CD4-positive, alpha-beta memory T cell (primary cell): Measurements from ENCODE around the gene TRIM7. TPM values are rescaled to one million over a fixed set of nuclear protein-coding genes. Genes with fewer than 3 reads are reported as not detected.
A peak's percentile ranks its signal among the peaks of the same experiment; 100 is the strongest.

Experiments used
- CTCF ChIA-PET: fragments of 350-600 bp; sonication (Branson Sonifier 250); formaldehyde crosslinking; loops from one replicate; lab custom pipeline; 2021; ENCODE audit warnings: inconsistent platforms; ENCODE audit not compliant: partially characterized antibody; lab: Charles Lee
- POLR2A ChIA-PET: fragments of 350-600 bp; sonication (Branson Sonifier 250); formaldehyde crosslinking; loops from one replicate; lab custom pipeline; 2021; ENCODE audit not compliant: partially characterized antibody; lab: Charles Lee
- DNase-seq, 5 donors: peaks; one replicate each; pipeline versions ENCODE4 v3.0.0 to v3.0.0-alpha.2; 2020 to 2022; ENCODE audit warnings: mixed read lengths in 1 of 5
- H3K27ac ChIP-seq: one replicate; pipeline ENCODE4 v1.7.0; 2013; ENCODE audit warnings: low read depth, low read length
- H3K27me3 ChIP-seq: 2 replicates; pipeline ENCODE4 v1.7.0; 2013; ENCODE audit warnings: mild to moderate bottlenecking, low read length, moderate library complexity; ENCODE audit not compliant: insufficient read depth
- H3K36me3 ChIP-seq: 2 replicates; pipeline ENCODE4 v1.7.0; 2013; ENCODE audit warnings: mild to moderate bottlenecking, low read length, moderate library complexity; ENCODE audit not compliant: insufficient read depth
- H3K4me1 ChIP-seq: 2 replicates; pipeline ENCODE4 v1.7.0; 2013; ENCODE audit warnings: mild to moderate bottlenecking, low read length, moderate library complexity; ENCODE audit not compliant: insufficient read depth
- H3K4me3 ChIP-seq, 2 donors: one replicate each; pipeline ENCODE4 v1.7.0; 2013; ENCODE audit warnings: low read length in 2 of 2, mild to moderate bottlenecking in 1 of 2
- H3K9me3 ChIP-seq, 2 donors: one replicate each; pipeline ENCODE4 v1.7.0; 2013; ENCODE audit warnings: low read length in 2 of 2, control low read depth in 1 of 2; ENCODE audit not compliant: control insufficient read depth in 1 of 2
- H3K27ac Mint-ChIP-seq, 7 donors: one replicate each; pipeline ENCODE4 v1.8.0; 2020 to 2021; ENCODE audit warnings: mixed read lengths in 7 of 7, mild to moderate bottlenecking in 6 of 7, inconsistent platforms in 3 of 7, moderate library complexity in 3 of 7
- H3K27me3 Mint-ChIP-seq, 2 donors: one replicate each; pipeline ENCODE4 v1.8.0; 2020 to 2021; ENCODE audit warnings: mixed read lengths in 2 of 2
- H3K36me3 Mint-ChIP-seq, 2 donors: one replicate each; pipeline ENCODE4 v1.8.0; 2020 to 2021; ENCODE audit warnings: mixed read lengths in 2 of 2, inconsistent platforms in 1 of 2, mild to moderate bottlenecking in 1 of 2
- H3K4me1 Mint-ChIP-seq, 4 donors: one replicate each; pipeline ENCODE4 v1.8.0; 2020 to 2021; ENCODE audit warnings: mixed read lengths in 4 of 4, mild to moderate bottlenecking in 1 of 4
- H3K4me3 Mint-ChIP-seq, 8 donors: one replicate each; pipeline ENCODE4 v1.8.0; 2020 to 2021; ENCODE audit warnings: mixed read lengths in 8 of 8, mild to moderate bottlenecking in 7 of 8, moderate library complexity in 6 of 8, inconsistent platforms in 3 of 8
- H3K9me3 Mint-ChIP-seq, 8 donors: one replicate each; pipeline ENCODE4 v1.8.0; 2020 to 2021; ENCODE audit warnings: mixed read lengths in 8 of 8, mild to moderate bottlenecking in 5 of 8, inconsistent platforms in 3 of 8, moderate library complexity in 1 of 8
- intact Hi-C: fragments of 100-400 bp; cut with micrococcal nuclease; formaldehyde crosslinking; loops from one replicate; pipeline ENCODE4 v1.15.1; 2023
- polyA plus RNA-seq, 2 donors: library from polyadenylated mRNA; unstranded; fragments of 300-500 nt; fragmentation: Illumina TruSeq; gene quantifications; one replicate each; pipeline ENCODE4 v1.2.3, GENCODE V29; 2021
- total RNA-seq, 2 experiments: library from RNA; stranded (reverse); gene quantifications; one replicate each; pipeline ENCODE4 v1.2.3, GENCODE V29; 2021

Gene TRIM7
- total and polyA plus RNA-seq, 4 experiments from 2014 or later: 0.63 to 4.2 (median 2.0) TPM

DNA sequence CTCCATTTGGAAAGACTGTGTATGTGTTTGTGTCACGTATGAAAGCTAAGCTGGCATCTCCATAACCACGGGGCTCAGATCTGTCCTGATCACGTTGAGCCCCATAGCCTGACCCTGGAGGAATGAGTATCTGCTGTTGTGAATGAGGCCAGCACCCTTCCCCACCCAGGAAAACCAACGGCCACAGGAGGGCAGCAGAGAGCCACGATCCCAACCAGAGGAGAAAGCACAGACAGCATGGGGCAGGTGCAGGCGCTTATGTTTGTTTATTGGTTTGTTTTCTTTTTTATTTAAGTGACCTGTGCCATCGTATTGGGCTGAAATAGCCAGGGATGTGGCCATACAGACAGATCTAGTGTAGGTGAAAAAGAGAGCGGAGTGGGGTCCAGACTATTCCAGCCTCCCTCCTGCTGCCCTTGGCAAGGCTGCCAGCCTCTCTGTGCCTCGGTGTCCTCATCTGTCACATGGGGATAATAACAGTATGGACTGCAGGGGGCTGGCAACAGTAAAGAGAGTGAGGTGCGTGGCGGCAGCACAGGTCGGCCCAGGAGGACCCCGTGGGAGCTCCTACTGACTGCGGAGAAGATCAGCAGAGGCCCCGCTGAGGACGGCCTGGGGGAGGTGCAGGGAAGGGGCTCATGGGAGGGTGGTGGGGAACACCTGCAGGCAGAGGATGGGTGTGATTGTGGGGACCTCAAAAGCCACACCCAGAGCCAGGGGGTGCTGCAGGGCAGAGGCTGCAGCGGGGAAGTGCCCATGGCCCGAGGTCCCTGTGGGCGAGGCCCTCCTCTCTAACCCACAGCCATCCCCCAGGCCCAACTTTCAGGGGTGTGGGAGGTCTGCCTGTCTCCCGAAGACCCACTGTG, 45.5 kb downstream of the TRIM7 start:
- peak overlapping the region; percentile 74 to 89 (median 84) for H3K4me3 Mint-ChIP-seq
- peak; percentile 82 to 89 (median 87) for DNase-seq
- Histone ChIP-seq H3K36me3 (no peaks in the 10 kb centered on the region), H3K9me3 (no peaks in the 10 kb centered on the region), H3K4me1 (peaks cover 23% of the 10 kb centered on the region), H3K27ac (peak overlapping the region; percentile 90), H3K27me3 (peaks cover 4% of the 10 kb centered on the region), H3K4me3 (peak overlapping the region in 1 of 2 donors; percentile 66)
- H3K9me3 Mint-ChIP-seq: peaks cover 0 to 9% (median 1%) of the 10 kb centered on the region in 8 donors
- H3K36me3 Mint-ChIP-seq: peaks cover 0 to 2% of the 10 kb centered on the region in 2 donors
- H3K27me3 Mint-ChIP-seq: peaks cover 7 to 25% of the 10 kb centered on the region in 2 donors
- peak overlapping the region; percentile 94 to 99 (median 97) for H3K27ac Mint-ChIP-seq
- ChIA-PET CTCF (interaction anchor here (0.8 to 2.5 kb wide), 6 partner anchors 9 to 375 kb away, joined by 3 to 11 read pairs (median 4); partner anchors contain the start of gene TRIM52), POLR2A (interaction anchor here (0.9 to 1.8 kb wide), 6 partner anchors 11 to 356 kb away, joined by 3 to 7 read pairs (median 3); partner anchors contain the start of genes TRIM41 and TRIM52)
- H3K4me1 Mint-ChIP-seq: peaks cover 12 to 35% (median 21%) of the 10 kb centered on the region in 4 donors
- intact Hi-C loops: loop anchor here (1.0 to 5.0 kb wide), 4 partner anchors 23 to 375 kb away; partner anchors contain the start of gene MGAT1

DNA sequence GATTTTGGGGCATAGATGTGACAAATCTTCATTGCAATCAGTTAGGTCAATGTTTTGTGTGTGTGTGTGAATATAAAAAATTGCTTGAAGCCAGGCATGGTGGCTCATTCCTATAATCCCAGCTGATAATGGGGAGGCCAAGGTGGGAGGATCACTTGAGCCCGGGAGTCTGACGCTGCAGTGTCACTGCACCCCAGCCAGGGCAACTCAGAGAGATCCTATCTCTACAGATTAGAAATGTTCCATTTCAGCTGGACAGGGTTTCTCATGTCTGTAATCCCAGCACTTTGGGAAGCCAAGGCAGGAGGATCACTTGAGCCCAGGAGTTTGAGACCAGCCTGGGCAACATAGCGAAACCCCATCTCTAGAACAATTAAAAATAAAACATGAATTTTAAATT, 46.1 kb downstream of the TRIM7 start:
- no peak overlapping the region for H3K27ac ChIP-seq
- peaks cover 0 to 4% (median under 1%) of the 10 kb centered on the region in 8 donors for H3K9me3 Mint-ChIP-seq
- no peaks in the 10 kb centered on the region for H3K27me3 ChIP-seq
- H3K4me1 ChIP-seq: peaks cover 25% of the 10 kb centered on the region
- no peak overlapping the region for H3K4me3 ChIP-seq
- ChIA-PET CTCF (interaction anchor here (1.4 to 2.5 kb wide), 3 partner anchors 14 to 374 kb away, joined by 3 to 11 read pairs (median 4); no protein-coding TSS in a partner anchor), POLR2A (no interaction called here)
- H3K27ac Mint-ChIP-seq: peak overlapping the region in 5 of 7 donors; percentile 22 to 97 (median 92)
- H3K9me3 ChIP-seq: no peaks in the 10 kb centered on the region
- intact Hi-C loops: loop anchor here (1.0 to 5.0 kb wide), 4 partner anchors 24 to 375 kb away; partner anchors contain the start of gene MGAT1
- H3K27me3 Mint-ChIP-seq: peaks cover 7 to 28% of the 10 kb centered on the region in 2 donors
- H3K4me3 Mint-ChIP-seq: peak overlapping the region in 1 of 8 donors; percentile 74
- no peaks in the 10 kb centered on the region for H3K36me3 ChIP-seq
- no peak for DNase-seq
- peaks cover 0 to 2% of the 10 kb centered on the region in 2 donors for H3K36me3 Mint-ChIP-seq
- H3K4me1 Mint-ChIP-seq: peaks cover 14 to 34% (median 21%) of the 10 kb centered on the region in 4 donors

- POLR2A ChIA-PET: no interaction called here
- Histone ChIP-seq H3K36me3 (no peaks in the 10 kb centered on the region), H3K4me3 (no peak overlapping the region), H3K4me1 (peaks cover 25% of the 10 kb centered on the region), H3K27me3 (no peaks in the 10 kb centered on the region), H3K9me3 (no peaks in the 10 kb centered on the region), H3K27ac (no peak overlapping the region)
- CTCF ChIA-PET: interaction anchor here (0.8 kb wide), 1 partner anchor 372 kb away, joined by 3 read pairs; no protein-coding TSS in a partner anchor
- intact Hi-C loops: loop anchor here (5.0 kb wide), 1 partner anchor 354 kb away; the partner anchor contains the start of gene MGAT1
- Mint-ChIP-seq H3K27ac (no peak overlapping the region), H3K27me3 (peaks cover 4 to 17% of the 10 kb centered on the region in 2 donors), H3K36me3 (no peaks in the 10 kb centered on the region), H3K4me1 (peaks cover 12 to 21% (median 16%) of the 10 kb centered on the region in 4 donors), H3K9me3 (peaks cover 0 to 2% (median 0%) of the 10 kb centered on the region in 8 donors), H3K4me3 (no peak overlapping the region)
- DNase-seq: no peak
These were observed 48.2 kb downstream of the TRIM7 start for GRCh38 chr5:181156758-181157157.

- H3K4me1 ChIP-seq: peaks cover 4% of the 10 kb centered on the region
- H3K27me3 Mint-ChIP-seq: peaks cover 13 to 24% of the 10 kb centered on the region in 2 donors
- POLR2A ChIA-PET: no interaction called here
- intact Hi-C loops: no loop called here
- no peaks in the 10 kb centered on the region for H3K36me3 Mint-ChIP-seq
- CTCF ChIA-PET: no interaction called here
- H3K27ac Mint-ChIP-seq: no peak overlapping the region
- H3K27ac ChIP-seq: no peak overlapping the region
- H3K9me3 Mint-ChIP-seq: peaks cover 0 to 2% (median 0%) of the 10 kb centered on the region in 8 donors
- H3K4me3 Mint-ChIP-seq: no peak overlapping the region
- H3K9me3 ChIP-seq: no peaks in the 10 kb centered on the region
- no peaks in the 10 kb centered on the region for H3K36me3 ChIP-seq
- H3K27me3 ChIP-seq: no peaks in the 10 kb centered on the region
- DNase-seq: no peak
- no peak overlapping the region for H3K4me3 ChIP-seq
- H3K4me1 Mint-ChIP-seq: peaks cover 0 to 6% (median 1%) of the 10 kb centered on the region in 4 donors
These were observed 51.2 kb downstream of the TRIM7 start for GRCh38 chr5:181153814-181154213.

- H3K4me3 ChIP-seq: no peak overlapping the region
- Mint-ChIP-seq H3K4me3 (no peak overlapping the region), H3K4me1 (peaks cover 0 to 6% (median 1%) of the 10 kb centered on the region in 4 donors), H3K27me3 (peaks cover 18 to 34% of the 10 kb centered on the region in 2 donors), H3K27ac (no peak overlapping the region), H3K36me3 (no peaks in the 10 kb centered on the region), H3K9me3 (peaks cover 0 to 2% (median 0%) of the 10 kb centered on the region in 8 donors)
- no peaks in the 10 kb centered on the region for H3K36me3 ChIP-seq
- ChIA-PET POLR2A (no interaction called here), CTCF (no interaction called here)
- intact Hi-C loops: no loop called here
- no peak overlapping the region for H3K27ac ChIP-seq
- H3K9me3 ChIP-seq: no peaks in the 10 kb centered on the region
- no peaks in the 10 kb centered on the region for H3K27me3 ChIP-seq
- DNase-seq: no peak
- H3K4me1 ChIP-seq: peaks cover 4% of the 10 kb centered on the region
These were observed 52.6 kb downstream of the TRIM7 start for GRCh38 chr5:181152406-181152805.

- Histone ChIP-seq H3K9me3 (no peaks in the 10 kb centered on the region), H3K27me3 (no peaks in the 10 kb centered on the region), H3K36me3 (no peaks in the 10 kb centered on the region), H3K4me1 (peaks cover 4% of the 10 kb centered on the region), H3K27ac (no peak overlapping the region), H3K4me3 (no peak overlapping the region)
- H3K4me1 Mint-ChIP-seq: peaks cover 0 to 6% (median 1%) of the 10 kb centered on the region in 4 donors
- peaks cover 20 to 36% of the 10 kb centered on the region in 2 donors for H3K27me3 Mint-ChIP-seq
- no peaks in the 10 kb centered on the region for H3K36me3 Mint-ChIP-seq
- no peak overlapping the region for H3K27ac Mint-ChIP-seq
- no peak for DNase-seq
- intact Hi-C loops: no loop called here
- no peak overlapping the region for H3K4me3 Mint-ChIP-seq
- peaks cover 0 to 2% (median 0%) of the 10 kb centered on the region in 8 donors for H3K9me3 Mint-ChIP-seq
- POLR2A ChIA-PET: no interaction called here
- CTCF ChIA-PET: no interaction called here
These were observed 53.9 kb downstream of the TRIM7 start for GRCh38 chr5:181151146-181151545.
